Spleen (tissue), 11 donors: ENCODE results near the gene ANKRD22. TPM values are rescaled to one million over a fixed set of nuclear protein-coding genes. Genes with fewer than 3 reads are reported as not detected.

Experiments
- DNase-seq: peaks from one replicate; pipeline ENCODE4 v3.0.0-alpha.2; 2020
- H3K27ac ChIP-seq, 8 donors: fragments of 200-600 bp; sonication (generic) in 7 of 8; 1 replicate in 4 of 8; 2 replicates in 4 of 8; pipeline versions ENCODE4 v1.5.0 to v1.8.0; 2016 to 2021; ENCODE audit warnings: inconsistent platforms in 4 of 8, mild to moderate bottlenecking in 4 of 8, moderate library complexity in 1 of 8
- H3K27me3 ChIP-seq, 7 donors: fragments of 200-600 bp; sonication (generic) in 6 of 7; replicated peaks in 1 of 7; 1 replicate in 4 of 7; 2 replicates in 3 of 7; pipeline versions ENCODE4 v1.5.0 to v1.8.0; 2016 to 2021; ENCODE audit warnings: inconsistent platforms in 3 of 7, mild to moderate bottlenecking in 1 of 7
- H3K36me3 ChIP-seq, 6 donors: fragments of 200-600 bp; sonication (generic) in 5 of 6; 1 replicate in 4 of 6; 2 replicates in 2 of 6; pipeline versions ENCODE4 v1.5.0 to v1.8.0; 2016 to 2021; ENCODE audit warnings: inconsistent platforms in 2 of 6
- H3K4me1 ChIP-seq, 6 donors: fragments of 200-600 bp; sonication (generic) in 5 of 6; 1 replicate in 3 of 6; 2 replicates in 3 of 6; pipeline versions ENCODE4 v1.5.0 to v1.8.0; 2016 to 2021; ENCODE audit warnings: inconsistent platforms in 3 of 6
- H3K4me3 ChIP-seq, 8 donors: fragments of 200-600 bp; sonication (generic) in 7 of 8; 1 replicate in 4 of 8; 2 replicates in 4 of 8; pipeline versions ENCODE4 v1.5.0 to v1.8.0; 2016 to 2021; ENCODE audit warnings: inconsistent platforms in 4 of 8, mild to moderate bottlenecking in 4 of 8, moderate library complexity in 2 of 8
- H3K9me3 ChIP-seq, 8 donors: fragments of 200-600 bp; sonication (generic) in 7 of 8; 1 replicate in 4 of 8; 2 replicates in 4 of 8; pipeline versions ENCODE4 v1.5.0 to v1.8.0; 2016 to 2021; ENCODE audit warnings: inconsistent platforms in 4 of 8
- POLR2A ChIP-seq, 3 donors: fragments of 450-650 bp; IDR thresholded peaks; one replicate each; pipeline ENCODE4 v1.5.1; 2017; ENCODE audit warnings: antibody characterized with exemption in 3 of 3, mild to moderate bottlenecking in 1 of 3
- POLR2AphosphoS5 ChIP-seq, 3 donors: sonication (generic); formaldehyde crosslinking; IDR thresholded peaks; one replicate each; pipeline ENCODE4 v1.5.1; 2017; ENCODE audit warnings: antibody characterized with exemption in 3 of 3
- WGBS, 5 donors: extraction: QIAGEN DNeasy Blood & Tissue Kit in 3 of 5; methylation state at CpG; one replicate each; pipeline versions ENCODE4 v1.1.5 to v1.1.7; 2013 to 2018; 5-methylcytosine and 5-hydroxymethylcytosine counted together
- intact Hi-C: fragments of 100-400 bp; cut with DNase I; formaldehyde crosslinking; loops from one replicate; pipeline ENCODE4 v1.15.0; 2023; ENCODE audit warnings: low total_unique reads
- polyA plus RNA-seq, 3 donors: library from polyadenylated mRNA; stranded (reverse); fragments of 200-250 nt; gene quantifications; one replicate each; pipeline ENCODE4 v1.2.1, GENCODE V29; 2013
- total RNA-seq, 7 donors: library from RNA; depleted of rRNA in 3 of 7; stranded (reverse); fragments of >200 nt in 3 of 7; fragmentation: NEBNext Ultra II Directional in 4 of 7; extraction: Animal tissue kit (Norgen Biotek cat#: 25700) in 4 of 7; gene quantifications; one replicate each; pipeline versions ENCODE4 v1.1.0 to v1.2.1, GENCODE V29; 2016 to 2021
- TF ChIP-seq, protein P1 (sequence below), 11 experiments: fragments of 200-600 bp in 7 of 11; fragments of 450-650 bp in 4 of 11; sonication (generic) in 4 of 11; IDR thresholded peaks in 8 of 11; conservative IDR thresholded peaks in 3 of 11; 1 replicate in 7 of 11; 2 replicates in 4 of 11; pipeline versions ENCODE4 v1.4.0 to v1.8.0; 2016 to 2021; ENCODE audit warnings: antibody characterized with exemption in 11 of 11, inconsistent platforms in 4 of 11, mild to moderate bottlenecking in 1 of 11
- donor health status: healthy with polysubstance abuse.
- donor health status: DM: no; HTN: no; CAD: no; lungs with moderate emphysema.
- donor health status: DM: no; HTN: no; CAD: no.
- donor health status: Bipolar disorder and iron deficiency.
- donor health status: healthy.
- donor health status: DM: no; HTN: no; CAD: no.
- donor health status: DM: yes; HTN: yes; CAD: no.

The ANKRD22 gene
- total and polyA plus RNA-seq, 10 donors: 2.2 to 11.5 (median 7.0) TPM

DNA sequence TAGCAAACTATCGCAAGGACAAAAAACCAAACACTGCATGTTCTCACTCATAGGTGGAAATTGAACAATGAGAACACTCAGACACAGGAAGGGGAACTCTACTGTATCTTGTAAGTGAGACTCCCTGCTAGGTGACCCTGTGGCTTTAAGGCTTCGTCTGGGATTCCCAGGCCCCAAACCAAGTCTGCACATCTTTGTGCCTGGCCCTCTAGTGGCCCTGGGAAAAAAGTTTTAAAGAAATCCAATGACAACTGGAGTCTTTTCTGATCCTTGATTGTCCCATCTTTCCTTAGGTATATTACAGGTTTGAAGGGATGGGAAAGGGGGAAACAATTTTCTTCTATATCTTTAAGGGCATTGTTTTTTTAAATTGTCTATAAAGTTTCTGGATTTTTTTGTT, 59.7 kb downstream of the ANKRD22 start:
- Histone ChIP-seq H3K4me3 (no peak overlapping the region), H3K27me3 (no peaks in the 10 kb centered on the region), H3K36me3 (no peaks in the 10 kb centered on the region), H3K27ac (peak overlapping the region in 1 of 8 donors; percentile 61), H3K9me3 (no peaks in the 10 kb centered on the region), H3K4me1 (peaks cover 0 to 24% (median 0%) of the 10 kb centered on the region in 6 donors)
- DNase-seq: no peak
- WGBS, 5 donors: 41 to 60% (median 52%) methylated on average over 2 of the region's 2 CpGs
- no peak for TF ChIP-seq POLR2AphosphoS5 (IDR thresholded peaks at IDR 0.05)
- TF ChIP-seq, protein P1, sequence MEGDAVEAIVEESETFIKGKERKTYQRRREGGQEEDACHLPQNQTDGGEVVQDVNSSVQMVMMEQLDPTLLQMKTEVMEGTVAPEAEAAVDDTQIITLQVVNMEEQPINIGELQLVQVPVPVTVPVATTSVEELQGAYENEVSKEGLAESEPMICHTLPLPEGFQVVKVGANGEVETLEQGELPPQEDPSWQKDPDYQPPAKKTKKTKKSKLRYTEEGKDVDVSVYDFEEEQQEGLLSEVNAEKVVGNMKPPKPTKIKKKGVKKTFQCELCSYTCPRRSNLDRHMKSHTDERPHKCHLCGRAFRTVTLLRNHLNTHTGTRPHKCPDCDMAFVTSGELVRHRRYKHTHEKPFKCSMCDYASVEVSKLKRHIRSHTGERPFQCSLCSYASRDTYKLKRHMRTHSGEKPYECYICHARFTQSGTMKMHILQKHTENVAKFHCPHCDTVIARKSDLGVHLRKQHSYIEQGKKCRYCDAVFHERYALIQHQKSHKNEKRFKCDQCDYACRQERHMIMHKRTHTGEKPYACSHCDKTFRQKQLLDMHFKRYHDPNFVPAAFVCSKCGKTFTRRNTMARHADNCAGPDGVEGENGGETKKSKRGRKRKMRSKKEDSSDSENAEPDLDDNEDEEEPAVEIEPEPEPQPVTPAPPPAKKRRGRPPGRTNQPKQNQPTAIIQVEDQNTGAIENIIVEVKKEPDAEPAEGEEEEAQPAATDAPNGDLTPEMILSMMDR (IDR thresholded peaks at IDR 0.05 in 8 of 11, conservative IDR thresholded peaks at IDR 0.05 in 3 of 11): peak in 5 of 11 experiments; percentile 10 to 38 (median 14)
- intact Hi-C loops: no loop called here

DNA sequence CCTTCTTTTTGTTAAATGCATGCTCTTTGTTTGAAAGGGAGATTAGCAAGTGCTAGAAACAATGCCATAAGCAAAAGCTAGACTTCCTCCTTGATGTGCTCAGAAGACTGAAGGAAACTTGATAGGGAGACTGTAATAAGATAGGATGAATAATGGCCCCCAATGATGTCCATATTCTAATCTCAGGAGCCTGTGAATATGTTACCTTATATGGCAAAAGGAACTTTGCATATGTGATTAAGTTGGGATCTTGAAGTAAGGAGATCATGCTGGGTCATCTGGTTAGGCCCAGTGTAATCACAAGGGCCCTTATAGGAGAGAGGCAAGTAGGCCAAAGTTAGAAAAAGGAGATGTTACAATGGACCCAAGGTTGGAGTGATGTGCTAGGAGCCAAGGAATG, 62.7 kb downstream of the ANKRD22 start:
- intact Hi-C loops: loop anchor here (10.0 kb wide), 1 partner anchor 94 kb away; no protein-coding TSS in a partner anchor
- Histone ChIP-seq H3K36me3 (no peaks in the 10 kb centered on the region), H3K4me1 (peaks cover 0 to 22% (median 0%) of the 10 kb centered on the region in 6 donors), H3K27ac (no peak overlapping the region), H3K27me3 (no peaks in the 10 kb centered on the region), H3K9me3 (no peaks in the 10 kb centered on the region), H3K4me3 (no peak overlapping the region)
- no peak for DNase-seq
- TF ChIP-seq, protein P1 (IDR thresholded peaks at IDR 0.05 in 8 of 11, conservative IDR thresholded peaks at IDR 0.05 in 3 of 11): no peak
- TF ChIP-seq POLR2A (IDR thresholded peaks at IDR 0.05) (no peak), POLR2AphosphoS5 (IDR thresholded peaks at IDR 0.05) (no peak)

DNA sequence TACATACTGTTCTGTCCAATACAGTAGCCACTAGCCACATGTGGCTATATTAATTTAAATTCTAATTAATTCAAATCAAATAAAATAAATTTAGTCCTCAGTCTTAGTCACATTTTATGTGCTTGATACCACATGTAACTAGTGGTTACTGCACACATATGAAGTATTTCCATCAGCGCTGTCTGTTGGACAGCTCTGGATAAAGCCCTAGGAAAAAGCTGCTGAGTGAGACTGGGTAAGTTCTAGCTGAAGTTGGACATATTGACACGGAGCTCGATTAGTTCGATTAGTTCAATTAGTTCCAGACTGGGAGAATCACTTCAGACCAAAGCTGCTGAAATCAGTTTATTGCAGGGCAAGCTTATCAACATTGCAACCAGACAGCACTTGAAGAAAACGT, 64.2 kb downstream of the ANKRD22 start:
- Histone ChIP-seq H3K27ac (no peak overlapping the region), H3K4me1 (peaks cover 0 to 9% (median 0%) of the 10 kb centered on the region in 6 donors), H3K36me3 (no peaks in the 10 kb centered on the region), H3K9me3 (no peaks in the 10 kb centered on the region), H3K27me3 (no peaks in the 10 kb centered on the region), H3K4me3 (no peak overlapping the region)
- DNase-seq: no peak
- intact Hi-C loops: loop anchor here (10.0 kb wide), 1 partner anchor 93 kb away; no protein-coding TSS in a partner anchor
- WGBS, 5 donors: 75 to 93% (median 92%) methylated on average over 5 of the region's 5 CpGs
- TF ChIP-seq, protein P1 (IDR thresholded peaks at IDR 0.05 in 8 of 11, conservative IDR thresholded peaks at IDR 0.05 in 3 of 11): no peak
- TF ChIP-seq POLR2AphosphoS5 (IDR thresholded peaks at IDR 0.05) (no peak), POLR2A (IDR thresholded peaks at IDR 0.05) (no peak)

DNA sequence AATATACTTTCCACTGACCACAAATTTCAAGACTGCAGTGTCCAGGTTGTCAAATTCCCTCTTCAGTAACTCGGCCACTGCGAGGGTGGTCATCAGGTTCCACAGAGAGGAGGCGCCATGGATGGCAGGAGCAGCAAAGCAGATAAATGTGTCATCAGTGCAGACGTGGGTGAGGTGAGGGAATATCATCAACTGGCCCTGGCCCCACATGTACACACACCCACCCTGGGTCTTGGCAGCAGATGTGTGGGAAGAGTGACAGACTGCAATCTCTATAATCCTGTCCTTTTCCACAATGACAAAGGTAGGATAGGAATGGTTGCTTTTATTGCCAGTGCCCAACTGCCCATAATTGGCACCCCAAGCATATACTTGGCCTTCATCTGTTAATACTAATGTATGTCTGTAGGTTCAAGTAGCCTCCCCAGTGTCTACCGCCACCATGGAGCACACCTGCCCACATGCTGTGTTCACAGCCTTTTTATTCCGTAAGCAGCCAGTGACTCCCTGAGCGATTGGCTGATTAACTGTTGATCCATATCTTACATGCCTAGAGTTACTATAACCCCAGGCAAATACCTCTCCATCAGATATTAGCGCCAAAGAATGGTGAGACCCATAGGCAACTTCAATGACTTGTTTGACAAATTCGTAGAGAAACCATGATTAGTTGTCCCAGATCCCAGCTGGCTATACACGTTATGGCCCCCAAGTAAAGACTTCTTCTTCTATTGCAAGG, 65.4 kb downstream of the ANKRD22 start:
- H3K27ac ChIP-seq: no peak overlapping the region
- intact Hi-C loops: loop anchor here (10.0 kb wide), 1 partner anchor 91 kb away; no protein-coding TSS in a partner anchor
- no peak overlapping the region for H3K4me3 ChIP-seq
- WGBS, 5 donors: 88 to 95% (median 93%) methylated on average over 10 of the region's 10 CpGs
- TF ChIP-seq POLR2AphosphoS5 (IDR thresholded peaks at IDR 0.05): no peak
- TF ChIP-seq POLR2A (IDR thresholded peaks at IDR 0.05): no peak
- TF ChIP-seq, protein P1 (IDR thresholded peaks at IDR 0.05 in 8 of 11, conservative IDR thresholded peaks at IDR 0.05 in 3 of 11): no peak
- no peak for DNase-seq
- no peaks in the 10 kb centered on the region for H3K27me3 ChIP-seq
- no peaks in the 10 kb centered on the region for H3K9me3 ChIP-seq
- no peaks in the 10 kb centered on the region for H3K4me1 ChIP-seq
- H3K36me3 ChIP-seq: no peaks in the 10 kb centered on the region
